OCI-LY3 (cell line): ENCODE data around the gene F12.

Source experiments
- CTCF ChIP-seq: fragments of 200-600, 300-600 bp; sonication (generic); IDR thresholded peaks from 2 replicates; pipeline ENCODE4 v1.5.1; 2014; ENCODE audit warnings: antibody characterized with exemption, low read length, low read depth
- EZH2phosphoT487 ChIP-seq: fragments of 200-600 bp; shearing (Covaris generic); IDR thresholded peaks from 2 replicates; pipeline ENCODE4 v1.6.1; 2018; ENCODE audit warnings: antibody characterized with exemption, mixed run types, low read depth

- TF ChIP-seq CTCF (no peak), EZH2phosphoT487 (no peak)
Measured at GRCh38 chr5:177393206-177393765, 16.1 kb downstream of the F12 start.
